ENCODE measurements around the gene AQP5.

The AQP5 gene

GRCh38 chr12:49961111-49961922 is at the start of gene AQP5:
AQP5 (plus strand) TSS chr12:49961872; CDS start chr12:49962018, 146 bp downstream.
- DNase-seq = no peak

DNA sequence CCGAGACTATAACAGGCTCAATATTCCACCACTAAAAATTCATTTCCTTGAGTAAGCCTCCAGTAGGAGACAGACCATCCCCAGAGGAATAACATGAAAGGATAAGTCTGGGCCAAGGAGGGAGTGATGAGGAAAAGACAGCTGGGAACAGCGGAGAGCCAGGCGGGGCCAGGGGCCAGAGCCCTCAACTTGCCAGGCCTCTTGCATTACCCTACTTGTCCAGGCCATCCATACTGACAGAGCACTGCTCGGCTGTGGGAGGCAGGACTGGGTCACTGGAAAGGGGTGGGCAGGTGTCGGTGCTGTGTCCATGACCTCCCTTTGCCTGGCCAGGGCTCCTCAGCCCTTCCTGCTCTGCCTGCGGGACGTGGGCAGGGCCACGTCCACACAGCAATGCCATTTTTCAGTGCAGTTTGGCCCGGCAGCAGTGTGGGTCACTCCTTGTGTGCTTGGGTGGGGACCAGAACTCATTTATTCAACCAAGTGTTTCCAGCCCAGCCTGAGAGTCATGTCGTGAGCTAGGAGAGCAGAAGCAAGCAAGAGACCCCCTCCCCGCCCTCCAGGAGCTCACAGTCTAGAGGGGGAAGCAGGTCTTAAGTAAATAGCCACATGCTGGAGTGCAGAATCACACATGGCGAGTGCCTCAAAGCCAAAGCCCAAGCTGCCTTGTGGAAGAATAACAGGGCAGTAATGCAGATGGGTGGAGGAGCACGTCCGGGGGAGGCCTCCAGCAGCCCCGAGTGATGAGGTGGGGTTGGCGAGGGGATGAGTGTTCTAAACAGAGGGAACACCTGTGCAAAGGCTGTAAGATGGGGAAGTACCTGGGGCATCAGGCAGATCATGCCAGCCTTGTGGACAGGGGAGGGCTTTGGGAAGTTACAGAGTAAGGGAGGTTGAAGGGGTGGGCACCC is 49.1 kb upstream of the AQP5 start:
- DNase-seq = no peak

- DNase-seq = no peak
These were observed 45.3 kb upstream of the AQP5 start for GRCh38 chr12:49916129-49916919.

GRCh38 chr12:49917166-49917787 is 44.4 kb upstream of the AQP5 start:
- DNase-seq = no peak

DNA sequence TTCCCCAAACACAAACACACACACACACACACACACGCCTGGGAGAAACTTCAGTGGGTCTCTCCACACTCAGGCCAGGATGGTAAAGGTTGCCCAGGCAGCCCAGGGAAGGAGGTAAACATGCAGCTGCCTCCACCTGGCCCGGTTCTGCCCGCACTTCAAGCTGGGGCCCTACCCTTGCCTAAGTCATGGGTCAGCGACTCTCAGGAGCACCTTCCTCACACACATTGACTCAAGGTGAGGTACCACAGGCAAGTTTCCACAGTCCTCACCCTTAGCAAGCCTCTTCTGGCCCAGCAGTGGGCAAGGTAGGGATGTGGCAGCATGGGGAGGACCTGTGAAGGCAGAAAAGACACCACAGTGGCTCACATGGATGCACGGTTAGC is 43.9 kb upstream of the AQP5 start:
- DNase-seq = no peak

DNA sequence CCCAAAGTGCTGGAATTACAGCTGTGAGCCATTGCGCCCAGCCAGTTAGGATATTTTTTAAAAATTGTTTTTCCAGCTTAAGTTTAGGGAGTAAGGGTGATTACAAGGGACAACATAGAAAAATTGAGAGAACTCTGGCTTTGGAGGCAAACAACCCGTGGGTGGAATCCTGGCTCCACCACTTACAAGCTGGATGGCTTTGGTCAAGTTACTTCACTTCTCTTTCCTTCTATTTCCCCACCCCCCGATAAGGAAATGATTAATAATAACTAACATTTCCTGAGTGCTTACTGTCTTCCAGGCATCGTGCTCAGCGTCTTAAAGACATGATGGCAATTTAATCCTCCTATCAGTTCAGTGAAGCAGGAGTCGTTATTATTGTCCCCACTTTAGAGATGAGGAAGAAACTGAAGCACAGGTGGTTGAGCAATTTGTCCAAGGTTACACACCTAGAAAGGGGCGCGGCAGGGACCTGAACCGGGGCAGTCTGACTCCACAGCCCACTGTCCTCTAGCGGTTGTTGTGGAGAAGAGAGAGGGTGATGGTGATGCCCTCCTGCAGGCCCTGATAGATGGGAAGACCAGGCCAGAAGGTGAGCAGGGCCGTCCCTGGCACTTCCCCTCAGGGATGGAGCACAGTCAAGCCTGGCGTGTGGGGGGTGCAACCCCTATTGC is 41.3 kb upstream of the AQP5 start:
- DNase-seq = no peak

DNA sequence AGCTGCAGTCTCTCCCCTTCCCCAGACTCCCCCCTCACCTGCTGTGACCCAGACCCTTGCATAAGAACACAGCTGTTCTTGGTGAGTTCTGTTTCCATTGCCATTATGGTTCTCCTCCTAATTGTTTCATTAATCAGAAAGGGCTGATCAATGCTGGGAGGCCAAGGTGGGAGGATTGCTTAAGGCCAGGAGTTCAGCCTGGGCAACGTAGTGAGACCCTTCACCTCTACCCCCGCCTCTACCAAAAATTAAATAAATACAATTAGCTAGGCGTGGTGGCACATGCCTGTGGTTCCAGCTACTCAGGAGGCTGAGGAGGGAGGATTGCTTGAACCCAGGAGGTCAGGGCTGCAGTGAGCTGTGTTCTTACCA is 40.8 kb upstream of the AQP5 start:
- DNase-seq = no peak

DNA sequence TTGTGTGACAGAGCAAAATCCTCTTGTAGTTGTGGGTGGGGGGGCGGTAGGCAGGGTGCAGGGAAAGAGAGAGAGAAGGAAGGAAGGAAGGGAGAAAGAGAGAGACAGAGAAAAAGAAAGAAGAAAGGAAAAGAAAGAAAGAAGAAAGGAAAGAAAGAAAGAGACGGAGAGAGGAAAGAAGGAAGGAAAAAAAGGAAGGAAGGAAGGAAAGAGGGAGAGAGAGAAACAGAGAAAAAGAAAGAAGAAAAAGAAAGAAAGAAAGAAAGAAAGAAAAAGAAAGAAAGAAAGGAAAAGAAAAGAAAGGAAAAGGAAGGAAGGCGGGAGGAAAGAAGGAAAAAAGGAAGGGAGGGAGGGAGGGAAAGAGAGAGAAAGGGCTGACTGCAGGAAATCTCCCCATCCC is 40.4 kb upstream of the AQP5 start:
- no peak for DNase-seq

DNA sequence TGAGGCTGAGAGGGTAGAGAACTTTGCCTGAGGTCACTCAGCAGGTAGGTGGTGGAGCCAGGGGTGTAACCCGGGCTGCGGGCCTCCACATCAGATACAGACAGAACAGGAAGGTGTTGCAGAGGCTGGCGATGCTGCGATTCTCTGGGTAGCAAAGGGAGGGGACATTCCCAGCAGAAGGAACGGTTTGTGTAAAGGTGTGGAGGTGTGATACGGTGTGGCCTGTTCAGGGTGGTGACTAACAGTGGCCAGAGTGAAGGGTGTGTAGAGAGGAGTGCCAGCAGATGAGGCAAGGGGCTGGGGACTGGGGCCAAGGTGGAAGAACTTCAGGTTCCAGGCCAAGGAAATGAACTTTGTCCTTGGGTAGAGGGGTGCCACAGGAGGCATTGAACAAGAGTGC is 39.7 kb upstream of the AQP5 start:
- DNase-seq = no peak

DNA sequence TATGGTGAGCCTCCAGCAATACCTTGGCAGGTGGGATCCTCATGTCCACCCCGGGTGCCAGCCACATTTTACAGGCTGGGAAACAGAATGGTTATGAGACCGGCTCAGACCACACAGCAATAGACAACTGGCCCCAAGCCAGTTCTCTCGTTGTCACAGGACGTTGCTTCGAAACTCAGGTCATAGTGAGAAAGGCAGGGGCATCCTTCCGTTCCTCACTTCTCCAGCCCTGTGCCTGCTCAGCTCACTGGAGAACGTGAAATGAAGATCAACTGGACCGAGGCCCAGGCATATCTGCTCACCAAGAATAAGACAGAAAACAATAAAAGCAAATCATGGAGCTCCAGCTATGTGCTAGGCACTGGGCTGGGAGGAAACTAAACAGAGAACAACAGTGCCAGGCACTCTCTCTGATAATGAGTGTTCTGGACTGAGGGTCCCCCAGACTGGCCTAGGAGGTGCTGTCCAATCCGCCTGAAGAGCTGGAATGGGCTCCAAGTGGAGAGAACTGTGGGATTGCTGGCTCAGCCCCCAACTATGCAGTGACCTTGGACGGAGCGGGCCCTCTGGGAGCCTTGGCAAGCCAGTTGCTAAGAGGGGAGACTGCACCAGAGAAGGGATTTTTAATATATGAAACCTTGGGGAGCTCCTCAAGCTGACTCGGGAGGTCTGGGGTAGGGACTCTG is 39.2 kb upstream of the AQP5 start:
- DNase-seq = no peak

DNA sequence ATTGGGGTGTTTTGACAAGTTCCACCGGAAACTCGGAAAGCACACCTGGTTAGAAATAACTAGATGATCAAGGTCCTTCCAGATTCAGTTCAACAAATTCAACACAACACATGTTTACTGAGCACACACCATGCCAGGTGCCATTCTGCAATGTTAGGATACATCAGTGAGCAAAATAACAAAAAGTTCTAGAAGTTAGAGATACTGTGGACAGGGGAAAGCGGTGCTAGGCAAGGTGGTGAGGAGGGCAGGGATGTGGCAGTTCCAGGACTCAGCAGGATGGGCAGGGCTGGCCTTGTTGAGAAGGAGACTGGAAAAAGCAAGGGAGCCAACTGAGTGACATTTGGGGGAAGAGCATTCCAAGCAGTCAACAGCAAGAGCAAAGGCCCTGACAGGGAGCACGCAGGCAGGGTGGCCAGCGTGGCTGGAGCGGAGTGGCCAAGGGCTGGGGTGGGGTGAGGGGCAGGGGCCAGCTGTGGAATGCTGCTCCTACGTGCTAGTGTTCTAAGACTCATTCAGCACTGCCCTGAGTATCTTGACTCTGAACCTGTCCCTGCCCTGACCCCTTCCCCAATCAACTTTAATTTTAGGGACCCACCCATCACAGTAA is 38.5 kb upstream of the AQP5 start:
- no peak for DNase-seq

DNA sequence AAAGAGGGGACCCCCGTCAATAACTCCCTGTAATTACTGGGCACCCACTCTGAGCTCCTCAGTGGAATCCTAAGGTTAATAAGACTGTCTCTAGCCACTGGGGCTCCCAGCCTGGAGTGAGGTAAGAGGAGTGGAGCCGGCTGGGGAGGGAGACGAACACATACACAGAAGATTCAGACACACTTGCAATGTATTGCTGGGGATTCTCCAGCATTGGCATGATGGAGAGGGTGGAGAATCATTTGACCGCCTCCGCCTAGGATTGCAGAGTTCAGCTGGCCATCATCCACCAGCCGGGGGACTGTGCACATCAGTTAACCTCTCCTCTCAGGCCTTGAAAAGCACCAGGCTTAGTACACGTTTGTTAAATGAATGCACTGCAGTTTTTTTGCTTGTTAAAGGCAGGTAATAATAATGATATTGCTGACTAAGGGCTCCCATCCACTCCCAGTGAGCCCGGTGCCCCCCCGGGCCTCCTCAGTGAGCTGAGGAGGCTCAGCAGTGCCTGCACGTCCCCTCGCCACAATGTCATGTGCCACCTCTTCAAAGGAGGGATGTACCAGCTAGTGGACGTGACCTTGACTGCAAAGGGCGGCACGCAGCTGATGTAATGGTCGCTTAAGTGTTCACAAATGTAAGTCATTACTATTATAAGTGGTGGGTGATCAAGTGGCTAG is 37.7 kb upstream of the AQP5 start:
- no peak for DNase-seq

DNA sequence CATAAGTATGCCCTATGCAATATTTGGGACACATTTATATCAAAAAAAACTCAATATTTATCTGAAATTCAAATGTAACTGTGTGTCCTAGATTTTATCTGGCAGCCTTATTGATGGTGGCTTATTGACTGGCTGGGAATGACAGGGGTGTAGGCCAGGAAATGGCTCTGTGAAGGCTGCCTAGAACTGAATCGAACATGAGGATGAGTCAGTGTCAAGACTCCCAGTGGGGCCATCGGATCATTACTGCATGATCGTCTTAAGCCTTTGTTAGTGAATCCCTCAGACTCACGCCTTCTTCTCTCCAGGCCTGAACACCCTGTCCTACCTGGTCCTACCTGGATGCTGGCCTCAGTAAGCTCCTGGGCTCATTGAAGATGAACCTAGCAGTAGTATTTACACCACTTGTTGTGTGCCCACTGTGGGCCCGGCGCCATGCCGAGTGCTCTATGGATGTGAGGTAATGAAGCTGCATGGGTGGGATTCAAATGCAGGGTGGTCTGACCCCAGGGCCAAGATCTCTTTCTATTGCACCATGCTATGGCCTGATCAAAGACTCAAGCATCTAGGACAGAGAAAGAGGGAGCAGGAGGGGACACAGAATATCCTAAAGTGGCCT is 36.9 kb upstream of the AQP5 start:
- no peak for DNase-seq

DNA sequence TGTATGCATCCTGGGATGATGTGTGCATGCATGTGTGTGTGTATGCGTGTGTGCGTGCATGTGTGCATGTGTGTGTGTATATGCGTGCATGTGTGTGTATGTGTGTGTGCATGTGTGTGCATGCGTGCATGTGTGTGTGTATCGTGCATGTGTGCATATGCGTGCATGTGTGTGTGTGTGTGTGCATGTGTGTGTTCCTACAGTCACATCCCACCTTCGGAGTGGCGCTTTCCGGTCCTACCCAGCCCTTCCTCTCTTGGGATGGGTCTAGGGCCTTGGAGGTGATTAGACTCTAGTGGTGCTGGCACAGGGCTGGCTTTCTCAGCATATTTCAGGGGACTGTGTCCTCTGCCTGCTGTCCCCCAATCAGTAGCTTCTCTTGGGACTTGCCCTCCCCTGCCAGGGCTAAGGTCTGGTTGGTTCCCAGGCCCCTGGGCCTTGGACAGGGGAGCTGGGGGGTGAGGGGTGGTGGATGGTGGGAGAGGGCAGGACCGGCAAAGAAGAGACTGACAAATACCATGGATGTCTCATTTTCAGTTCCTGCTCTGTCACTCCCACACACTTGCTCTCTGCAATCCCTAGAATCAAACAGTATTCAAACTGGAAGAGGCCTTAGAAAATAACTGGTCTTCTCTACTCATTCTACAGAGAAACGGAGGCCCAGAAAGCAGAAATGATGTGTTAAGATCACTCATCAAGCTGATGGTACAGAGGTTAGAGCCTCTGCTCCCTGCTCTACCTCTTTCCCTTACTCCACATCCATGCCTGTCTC is 36.1 kb upstream of the AQP5 start:
- DNase-seq = no peak

DNA sequence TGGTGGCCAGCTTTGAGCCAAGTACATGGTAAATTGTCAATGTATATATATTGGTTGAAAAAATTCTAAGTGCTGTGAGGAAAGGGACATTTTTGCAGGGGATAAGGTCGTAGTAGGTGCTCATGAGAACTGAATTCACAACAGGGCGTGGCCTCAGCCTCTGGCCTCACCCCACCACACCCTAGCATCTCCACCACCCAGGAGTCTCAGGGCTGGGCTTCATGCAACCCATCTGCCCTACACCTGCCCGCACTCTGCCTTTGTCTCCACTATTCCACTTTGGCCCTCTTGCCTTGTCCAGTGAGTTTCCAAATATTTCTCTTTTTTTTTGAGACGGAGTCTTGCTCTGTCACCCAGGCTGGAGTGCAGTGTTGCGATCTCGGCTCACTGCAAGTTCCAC is 33.2 kb upstream of the AQP5 start:
- no peak for DNase-seq

DNA sequence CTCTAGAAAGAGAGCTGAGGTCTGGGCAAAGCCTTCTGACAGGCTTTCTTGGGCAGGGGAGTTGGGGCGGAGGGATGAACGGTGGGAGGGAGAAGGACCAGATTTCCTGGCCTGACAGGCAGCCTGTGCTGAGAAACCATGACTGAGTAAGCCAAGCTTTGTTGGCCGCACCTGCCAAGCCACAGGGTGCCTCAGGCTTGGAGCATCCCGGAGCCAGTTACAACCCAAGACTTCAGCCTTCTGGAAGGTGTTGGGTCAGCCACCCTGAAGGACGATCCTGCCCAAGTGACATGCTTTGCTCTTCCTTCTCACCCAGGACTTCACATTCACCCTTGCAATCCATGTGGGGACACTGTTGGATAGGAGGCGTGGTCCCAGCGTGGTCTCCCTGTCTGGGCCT is 32.1 kb upstream of the AQP5 start:
- DNase-seq = no peak

GRCh38 chr12:49930515-49931288 is 31.0 kb upstream of the AQP5 start:
- no peak for DNase-seq

GRCh38 chr12:49932023-49932422 is 29.6 kb upstream of the AQP5 start:
- DNase-seq = no peak
